HepG2 (cell line): Measurements from ENCODE around the gene PLEKHM2. TPM values are rescaled to one million over a fixed set of nuclear protein-coding genes. Genes with fewer than 3 reads are reported as not detected.

Experiments
- ARNTL ChIP-seq: sonication (generic); formaldehyde crosslinking; IDR thresholded peaks from 2 replicates; pipeline ENCODE4 v1.4.0; 2020; ENCODE audit warnings: mild to moderate bottlenecking, missing genetic modification reagents
- DNMT3B ChIP-seq: conservative IDR thresholded peaks from 2 replicates; pipeline ENCODE4 v1.6.1; 2016; ENCODE audit warnings: missing biosample characterization, control low read depth
- HDAC6 ChIP-seq: fragments of 200-600 bp; sonication (generic); IDR thresholded peaks from 2 replicates; pipeline ENCODE4 v1.7.0; 2017; ENCODE audit warnings: mild to moderate bottlenecking, antibody characterized with exemption, low read length, low read depth
- KDM6A ChIP-seq: IDR thresholded peaks from 2 replicates; pipeline ENCODE4 v1.6.1; 2016; ENCODE audit warnings: low read depth
- MED13 ChIP-seq: sonication (generic); formaldehyde crosslinking; IDR thresholded peaks from 2 replicates; pipeline ENCODE4 v1.5.0; 2020; ENCODE audit warnings: missing genetic modification reagents
- MTA1 ChIP-seq: sonication (generic); formaldehyde crosslinking; IDR thresholded peaks from 2 replicates; pipeline ENCODE4 v1.4.0; 2020; ENCODE audit warnings: missing genetic modification reagents, mild to moderate bottlenecking, borderline replicate concordance
- PAF1 ChIP-seq: IDR thresholded peaks from 2 replicates; pipeline ENCODE4 v1.6.1; 2016; ENCODE audit warnings: missing genetic modification reagents, missing compliant biosample characterization
- PRPF4 ChIP-seq: fragments of 200-400 bp; formaldehyde crosslinking; IDR thresholded peaks from 2 replicates; pipeline ENCODE4 v1.6.1; 2016; ENCODE audit warnings: low read length, low read depth; ENCODE audit not compliant: poor library complexity, severe bottlenecking
- RCOR2 ChIP-seq: IDR thresholded peaks from 2 replicates; pipeline ENCODE4 v1.6.1; 2016; ENCODE audit warnings: missing biosample characterization, missing genetic modification reagents
- SMAD3 ChIP-seq: sonication (generic); formaldehyde crosslinking; IDR thresholded peaks from 2 replicates; pipeline ENCODE4 v1.4.0; 2020; ENCODE audit warnings: missing genetic modification reagents
- TCF12 ChIP-seq, 2 experiments: fragments of 450-650 bp in 1 of 2; sonication (generic) in 1 of 2; formaldehyde crosslinking in 1 of 2; IDR thresholded peaks; 2 replicates each; pipeline versions ENCODE4 v1.6.1 to v1.8.0; 2017 to 2022; ENCODE audit warnings: antibody characterized with exemption in 1 of 2, mild to moderate bottlenecking in 1 of 2, missing genetic modification reagents in 1 of 2, moderate library complexity in 1 of 2
- TRIM24 ChIP-seq: sonication (generic); formaldehyde crosslinking; IDR thresholded peaks from 2 replicates; pipeline ENCODE4 v1.8.0; 2022; ENCODE audit warnings: mild to moderate bottlenecking, missing genetic modification reagents
- ZNF180 ChIP-seq: sonication (generic); formaldehyde crosslinking; IDR thresholded peaks from 2 replicates; pipeline ENCODE4 v1.4.0; 2020; ENCODE audit warnings: low read depth, missing genetic modification reagents, borderline replicate concordance
- ZNF253 ChIP-seq: sonication (generic); formaldehyde crosslinking; IDR thresholded peaks from 2 replicates; pipeline ENCODE4 v1.8.0; 2022; ENCODE audit warnings: mild to moderate bottlenecking, missing genetic modification reagents, borderline replicate concordance
- ZNF343 ChIP-seq: sonication (generic); formaldehyde crosslinking; IDR thresholded peaks from 2 replicates; pipeline ENCODE4 v1.4.0; 2020; ENCODE audit warnings: mild to moderate bottlenecking, missing genetic modification reagents
- ZNF431 ChIP-seq: sonication (generic); formaldehyde crosslinking; IDR thresholded peaks from 2 replicates; pipeline ENCODE4 v1.9.0; 2022; ENCODE audit warnings: missing genetic modification reagents, low read depth, mild to moderate bottlenecking, borderline replicate concordance
- ZNF557 ChIP-seq: sonication (generic); formaldehyde crosslinking; IDR thresholded peaks from 2 replicates; pipeline ENCODE4 v1.4.0; 2020; ENCODE audit warnings: missing genetic modification reagents
- ZNF776 ChIP-seq: sonication (generic); formaldehyde crosslinking; IDR thresholded peaks from 2 replicates; pipeline ENCODE4 v1.4.0; 2020; ENCODE audit warnings: mild to moderate bottlenecking, missing genetic modification reagents
- ZSCAN9 ChIP-seq: IDR thresholded peaks from 2 replicates; pipeline ENCODE4 v1.6.1; 2016; ENCODE audit warnings: borderline replicate concordance
- polyA plus RNA-seq, 8 experiments: library from polyadenylated mRNA; depleted of rRNA in 3 of 8; stranded (reverse) in 7 of 8; unstranded in 1 of 8; fragments of >200 nt; fragmentation: Illumina TruSeq in 4 of 8; extraction: Trizol in 4 of 8; gene quantifications; 2 replicates each; pipeline versions ENCODE4 v1.2.1 to v1.2.3, GENCODE V29; 2011 to 2016; ENCODE audit warnings: low read depth in 4 of 8, missing spikeins in 1 of 8, mixed read lengths in 1 of 8; ENCODE audit not compliant: insufficient read depth in 1 of 8
- total RNA-seq, 5 experiments: library from RNA; depleted of rRNA; stranded (reverse); fragments of >200 nt; fragmentation: Illumina TruSeq; extraction: Trizol; gene quantifications; 2 replicates each; pipeline ENCODE4 v1.2.3, GENCODE V29; 2016; ENCODE audit warnings: low read depth in 1 of 5
- TF ChIP-seq, protein P1 (sequence below): sonication (generic); formaldehyde crosslinking; IDR thresholded peaks from 2 replicates; pipeline ENCODE4 v1.4.0; 2020; ENCODE audit warnings: missing genetic modification reagents, borderline replicate concordance
- TF ChIP-seq, protein P2 (sequence below): sonication (generic); formaldehyde crosslinking; IDR thresholded peaks from 2 replicates; pipeline ENCODE4 v1.4.0; 2020; ENCODE audit warnings: missing genetic modification reagents, borderline replicate concordance
- TF ChIP-seq, protein P3 (sequence below): sonication (generic); formaldehyde crosslinking; IDR thresholded peaks from 2 replicates; pipeline ENCODE4 v1.4.0; 2020; ENCODE audit warnings: mild to moderate bottlenecking, missing genetic modification reagents, borderline replicate concordance
- TF ChIP-seq, protein P4 (sequence below): sonication (generic); formaldehyde crosslinking; conservative IDR thresholded peaks from 2 replicates; pipeline ENCODE4 v1.4.0; 2020; ENCODE audit warnings: missing genetic modification reagents

PLEKHM2 gene
- total and polyA plus RNA-seq, 2 of the 13 experiments (the other 11 are each of a cell fraction or from before 2014, with no cell fraction given) = 16.5 to 27.3 TPM

DNA sequence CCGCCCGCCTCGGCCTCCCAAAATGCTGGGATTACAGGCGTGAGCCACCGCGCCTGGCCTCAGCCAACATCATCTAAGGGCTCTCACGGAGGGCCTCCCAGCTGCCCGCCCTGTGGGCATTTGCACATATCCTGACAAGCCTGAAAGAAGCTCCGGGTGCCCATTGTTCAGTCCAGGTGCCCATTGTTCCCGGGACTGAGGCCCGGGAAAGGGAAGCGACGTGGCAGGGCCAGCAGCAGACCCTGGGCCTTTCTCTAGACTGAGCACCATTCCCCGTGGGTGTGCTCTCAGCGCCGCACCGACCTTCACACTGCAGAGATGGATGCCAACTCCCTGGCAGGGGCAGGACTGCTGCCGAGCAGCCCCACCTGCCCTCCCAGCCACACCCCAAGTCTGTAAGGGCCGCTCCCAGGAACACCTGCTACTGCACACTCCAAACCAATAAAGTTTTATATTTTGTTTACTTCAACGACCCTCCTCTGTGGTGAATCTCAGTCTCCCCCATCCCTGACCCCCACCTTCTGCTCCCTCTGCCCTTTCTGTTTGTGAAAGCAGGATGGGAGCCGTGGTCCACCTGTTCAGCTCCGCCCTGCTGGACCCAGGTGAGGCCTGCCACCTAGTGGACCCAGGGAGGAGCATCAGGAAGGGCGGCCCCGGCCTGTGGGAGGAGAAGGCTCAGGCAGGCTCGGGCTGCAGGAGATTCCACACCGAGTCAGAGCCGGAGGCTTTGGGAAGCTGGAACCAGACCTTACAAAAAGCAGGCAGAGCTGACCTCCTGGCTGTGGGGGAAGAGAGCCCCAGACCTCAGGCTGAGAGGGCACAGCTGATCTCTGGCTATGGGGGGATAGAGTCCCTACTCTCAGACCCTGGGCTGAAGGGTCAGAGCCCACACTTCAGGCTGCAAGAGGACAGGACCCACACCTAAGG lies 57.1 kb downstream of the PLEKHM2 start (continued):
- TF ChIP-seq, protein P1, sequence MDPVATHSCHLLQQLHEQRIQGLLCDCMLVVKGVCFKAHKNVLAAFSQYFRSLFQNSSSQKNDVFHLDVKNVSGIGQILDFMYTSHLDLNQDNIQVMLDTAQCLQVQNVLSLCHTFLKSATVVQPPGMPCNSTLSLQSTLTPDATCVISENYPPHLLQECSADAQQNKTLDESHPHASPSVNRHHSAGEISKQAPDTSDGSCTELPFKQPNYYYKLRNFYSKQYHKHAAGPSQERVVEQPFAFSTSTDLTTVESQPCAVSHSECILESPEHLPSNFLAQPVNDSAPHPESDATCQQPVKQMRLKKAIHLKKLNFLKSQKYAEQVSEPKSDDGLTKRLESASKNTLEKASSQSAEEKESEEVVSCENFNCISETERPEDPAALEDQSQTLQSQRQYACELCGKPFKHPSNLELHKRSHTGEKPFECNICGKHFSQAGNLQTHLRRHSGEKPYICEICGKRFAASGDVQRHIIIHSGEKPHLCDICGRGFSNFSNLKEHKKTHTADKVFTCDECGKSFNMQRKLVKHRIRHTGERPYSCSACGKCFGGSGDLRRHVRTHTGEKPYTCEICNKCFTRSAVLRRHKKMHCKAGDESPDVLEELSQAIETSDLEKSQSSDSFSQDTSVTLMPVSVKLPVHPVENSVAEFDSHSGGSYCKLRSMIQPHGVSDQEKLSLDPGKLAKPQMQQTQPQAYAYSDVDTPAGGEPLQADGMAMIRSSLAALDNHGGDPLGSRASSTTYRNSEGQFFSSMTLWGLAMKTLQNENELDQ (CRISPR knock-in tag) = 0 out of 2 replicates have a peak, but pooled peaks have one; percentile 61
- TF ChIP-seq ZNF557 (CRISPR knock-in tag) (no peak), MTA1 (CRISPR knock-in tag) (no peak; the same call in 1 of the 2 replicates), ZNF776 (CRISPR knock-in tag) (no peak), RCOR2 (CRISPR knock-in tag) (no peak), KDM6A (CRISPR knock-in tag) (no peak), ARNTL (CRISPR knock-in tag) (no peak), PRPF4 (no peak), ZNF180 (no peak), PAF1 (CRISPR knock-in tag) (no peak), DNMT3B (CRISPR knock-in tag) (no peak), ZNF431 (CRISPR knock-in tag) (no peak), ZSCAN9 (CRISPR knock-in tag) (peak; percentile 35; the same call in 1 of the 2 replicates), SMAD3 (CRISPR knock-in tag) (no peak), HDAC6 (no peak), MED13 (CRISPR knock-in tag) (no peak), TRIM24 (CRISPR knock-in tag) (no peak), ZNF343 (CRISPR knock-in tag) (no peak), ZNF253 (CRISPR knock-in tag) (no peak), TCF12 (IDR thresholded peaks at IDR 0.05) (no peak), TCF12 (CRISPR knock-in tag; IDR thresholded peaks at IDR 0.05) (no peak)
- TF ChIP-seq, protein P2, sequence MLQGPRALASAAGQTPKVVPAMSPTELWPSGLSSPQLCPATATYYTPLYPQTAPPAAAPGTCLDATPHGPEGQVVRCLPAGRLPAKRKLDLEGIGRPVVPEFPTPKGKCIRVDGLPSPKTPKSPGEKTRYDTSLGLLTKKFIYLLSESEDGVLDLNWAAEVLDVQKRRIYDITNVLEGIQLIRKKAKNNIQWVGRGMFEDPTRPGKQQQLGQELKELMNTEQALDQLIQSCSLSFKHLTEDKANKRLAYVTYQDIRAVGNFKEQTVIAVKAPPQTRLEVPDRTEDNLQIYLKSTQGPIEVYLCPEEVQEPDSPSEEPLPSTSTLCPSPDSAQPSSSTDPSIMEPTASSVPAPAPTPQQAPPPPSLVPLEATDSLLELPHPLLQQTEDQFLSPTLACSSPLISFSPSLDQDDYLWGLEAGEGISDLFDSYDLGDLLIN (CRISPR knock-in tag) = no peak
- TF ChIP-seq, protein P3, sequence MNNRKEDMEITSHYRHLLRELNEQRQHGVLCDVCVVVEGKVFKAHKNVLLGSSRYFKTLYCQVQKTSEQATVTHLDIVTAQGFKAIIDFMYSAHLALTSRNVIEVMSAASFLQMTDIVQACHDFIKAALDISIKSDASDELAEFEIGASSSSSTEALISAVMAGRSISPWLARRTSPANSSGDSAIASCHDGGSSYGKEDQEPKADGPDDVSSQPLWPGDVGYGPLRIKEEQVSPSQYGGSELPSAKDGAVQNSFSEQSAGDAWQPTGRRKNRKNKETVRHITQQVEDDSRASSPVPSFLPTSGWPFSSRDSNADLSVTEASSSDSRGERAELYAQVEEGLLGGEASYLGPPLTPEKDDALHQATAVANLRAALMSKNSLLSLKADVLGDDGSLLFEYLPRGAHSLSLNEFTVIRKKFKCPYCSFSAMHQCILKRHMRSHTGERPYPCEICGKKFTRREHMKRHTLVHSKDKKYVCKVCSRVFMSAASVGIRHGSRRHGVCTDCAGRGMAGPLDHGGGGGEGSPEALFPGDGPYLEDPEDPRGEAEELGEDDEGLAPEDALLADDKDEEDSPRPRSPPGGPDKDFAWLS (CRISPR knock-in tag) = no peak
- TF ChIP-seq, protein P4, sequence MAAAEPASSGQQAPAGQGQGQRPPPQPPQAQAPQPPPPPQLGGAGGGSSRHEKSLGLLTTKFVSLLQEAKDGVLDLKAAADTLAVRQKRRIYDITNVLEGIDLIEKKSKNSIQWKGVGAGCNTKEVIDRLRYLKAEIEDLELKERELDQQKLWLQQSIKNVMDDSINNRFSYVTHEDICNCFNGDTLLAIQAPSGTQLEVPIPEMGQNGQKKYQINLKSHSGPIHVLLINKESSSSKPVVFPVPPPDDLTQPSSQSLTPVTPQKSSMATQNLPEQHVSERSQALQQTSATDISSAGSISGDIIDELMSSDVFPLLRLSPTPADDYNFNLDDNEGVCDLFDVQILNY (CRISPR knock-in tag) = no peak
